ENCODE data around the gene POLR2M.

Gene POLR2M

DNA sequence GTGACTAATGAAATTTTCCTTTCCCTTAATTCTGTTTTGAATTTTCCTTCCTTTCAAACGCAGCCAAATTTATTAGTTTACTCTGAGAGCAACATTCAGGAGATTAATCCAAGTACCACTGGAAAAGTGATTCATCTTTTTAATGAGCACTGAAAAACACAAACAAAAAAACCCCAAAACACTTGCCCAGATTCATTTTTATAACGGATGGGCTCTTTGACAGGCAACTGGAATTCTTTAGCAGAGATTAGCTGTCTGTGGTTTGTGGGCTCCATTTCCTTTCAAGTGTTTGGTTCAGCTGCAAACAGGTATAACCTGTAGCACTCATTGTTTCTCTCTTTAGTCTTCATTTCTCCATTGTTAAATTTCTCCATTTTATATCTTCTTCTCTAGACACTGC is 3.1 kb upstream of the POLR2M start:
- in situ Hi-C loops (cut with MboI; ENCODE audit: low sequenced_read_pairs) = no loop called here
- peaks cover 12% of the 10 kb centered on the region for H3K4me1 ChIP-seq
- no peaks in the 10 kb centered on the region for H3K27me3 ChIP-seq (ENCODE audit: low read depth)
- H3K36me3 ChIP-seq (replicated peaks) = peaks cover 4% of the 10 kb centered on the region
- H3K9me3 ChIP-seq = no peaks in the 10 kb centered on the region
- no peak for DNase-seq (ENCODE audit: low spot score in 2 of 2)
- H3K4me3 ChIP-seq = no peak overlapping the region

DNA sequence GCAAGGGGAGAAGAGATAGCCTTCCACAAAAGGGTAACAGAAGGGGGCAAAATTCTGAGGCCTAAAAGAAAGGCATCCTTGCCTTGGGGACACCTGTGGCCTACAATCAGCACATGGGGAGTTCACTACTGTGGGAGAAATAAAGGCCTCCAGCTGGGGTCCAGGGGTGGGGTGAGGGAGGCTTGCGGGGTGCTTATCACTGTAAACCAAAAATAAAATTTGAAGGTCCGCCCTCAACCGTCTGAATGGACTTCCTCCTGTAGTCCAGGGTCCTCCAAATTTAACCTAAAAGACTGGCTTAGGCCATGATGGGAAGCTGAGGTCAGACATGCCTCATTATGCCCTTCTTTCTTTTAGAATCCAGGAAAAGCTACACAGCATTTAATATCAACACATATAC is 2.1 kb upstream of the POLR2M start:
- H3K9me3 ChIP-seq = no peaks in the 10 kb centered on the region
- peaks cover 13% of the 10 kb centered on the region for H3K4me1 ChIP-seq
- peaks cover 10% of the 10 kb centered on the region for H3K36me3 ChIP-seq (replicated peaks)
- H3K4me3 ChIP-seq = no peak overlapping the region
- no peak for DNase-seq (ENCODE audit: low spot score in 2 of 2)
- in situ Hi-C loops (cut with MboI; ENCODE audit: low sequenced_read_pairs) = no loop called here
- H3K27me3 ChIP-seq (ENCODE audit: low read depth) = no peaks in the 10 kb centered on the region

DNA sequence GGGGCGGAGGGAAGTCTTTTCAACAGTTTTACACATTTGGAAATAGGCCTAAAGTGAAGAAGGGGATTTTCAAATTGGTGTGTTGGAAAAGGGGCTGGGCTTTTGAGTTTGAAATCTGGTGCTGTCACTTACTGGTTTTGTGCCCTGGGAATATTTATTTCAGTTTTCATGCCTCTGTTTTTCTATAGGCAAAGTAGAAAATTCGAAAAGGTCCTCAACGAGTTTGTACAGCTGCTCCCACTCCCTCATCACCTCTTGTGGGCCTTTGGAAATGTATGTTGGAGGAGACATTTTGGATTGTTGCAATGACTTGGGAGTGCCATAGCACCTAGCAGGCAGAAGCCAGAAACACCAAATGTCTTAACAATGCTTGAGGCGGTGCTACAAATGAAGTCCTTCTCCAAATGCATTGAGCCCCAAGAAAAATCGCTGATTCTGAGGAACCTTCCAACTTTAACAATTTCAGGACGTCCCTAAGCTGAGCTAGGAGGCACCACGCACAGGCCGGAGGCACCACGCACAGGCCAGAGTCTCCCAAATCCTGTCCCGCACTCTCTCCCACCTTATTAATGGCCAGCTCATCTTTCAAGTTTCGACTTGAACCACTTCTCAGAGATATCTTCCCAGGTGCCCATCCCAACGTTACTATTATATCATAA is 639 bp upstream of the POLR2M start:
- DNase-seq (ENCODE audit: low spot score in 2 of 2) = no peak
- H3K27me3 ChIP-seq (ENCODE audit: low read depth) = no peaks in the 10 kb centered on the region
- in situ Hi-C loops (cut with MboI; ENCODE audit: low sequenced_read_pairs) = no loop called here
- H3K4me1 ChIP-seq = peaks cover 13% of the 10 kb centered on the region
- peaks cover 23% of the 10 kb centered on the region for H3K36me3 ChIP-seq (replicated peaks)
- H3K4me3 ChIP-seq = peak overlapping the region; percentile 94
- H3K9me3 ChIP-seq = no peaks in the 10 kb centered on the region

DNA sequence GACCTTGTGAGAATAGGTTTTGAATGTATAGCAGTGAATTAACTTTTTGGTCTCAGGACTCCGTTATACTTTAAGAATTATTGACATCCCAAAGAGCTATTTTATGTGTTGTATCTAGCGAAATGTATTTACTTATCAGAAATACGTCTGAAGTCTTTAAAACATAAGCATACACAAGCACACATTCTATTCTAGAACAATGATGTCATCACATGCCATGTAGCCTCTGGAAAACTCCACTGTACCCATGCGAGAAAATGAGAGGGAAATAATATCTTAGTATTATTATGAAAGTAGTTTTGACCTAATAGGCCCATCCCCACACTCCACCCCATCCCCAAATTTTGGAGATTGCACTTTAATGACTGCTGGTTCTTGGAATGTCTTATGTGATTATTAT is 1.5 kb downstream of the POLR2M start:
- in situ Hi-C loops (cut with MboI; ENCODE audit: low sequenced_read_pairs) = no loop called here
- Histone ChIP-seq H3K36me3 (replicated peaks) (peaks cover 42% of the 10 kb centered on the region), H3K9me3 (no peaks in the 10 kb centered on the region), H3K4me3 (peak overlapping the region; percentile 94), H3K27me3 (ENCODE audit: low read depth) (no peaks in the 10 kb centered on the region), H3K4me1 (peaks cover 13% of the 10 kb centered on the region)
- DNase-seq (ENCODE audit: low spot score in 2 of 2) = no peak

DNA sequence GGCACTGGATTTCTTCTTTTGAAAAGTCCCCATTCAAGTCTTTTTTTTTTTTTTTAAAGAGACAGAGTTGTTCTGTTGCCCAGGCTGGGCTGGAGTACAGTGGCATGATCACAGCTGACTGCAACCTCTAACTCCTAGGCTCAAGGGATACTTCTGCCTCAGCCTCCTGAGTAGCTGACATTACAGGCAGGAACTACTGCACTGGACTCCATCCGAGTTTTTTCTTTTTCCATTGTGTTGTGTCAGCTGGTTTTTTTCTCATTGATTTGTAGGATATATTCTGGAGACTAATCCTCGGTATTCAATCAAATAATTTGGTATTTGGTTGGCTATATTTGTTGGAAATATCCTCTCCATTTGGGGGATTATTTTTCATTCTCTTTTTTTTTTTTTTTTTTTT is 11.8 kb downstream of the POLR2M start:
- H3K36me3 ChIP-seq (replicated peaks) = peaks cover 22% of the 10 kb centered on the region
- no peaks in the 10 kb centered on the region for H3K4me1 ChIP-seq
- no peak overlapping the region for H3K4me3 ChIP-seq
- no peaks in the 10 kb centered on the region for H3K9me3 ChIP-seq
- H3K27me3 ChIP-seq (ENCODE audit: low read depth) = no peaks in the 10 kb centered on the region
- in situ Hi-C loops (cut with MboI; ENCODE audit: low sequenced_read_pairs) = no loop called here
- DNase-seq (ENCODE audit: low spot score in 2 of 2) = no peak

DNA sequence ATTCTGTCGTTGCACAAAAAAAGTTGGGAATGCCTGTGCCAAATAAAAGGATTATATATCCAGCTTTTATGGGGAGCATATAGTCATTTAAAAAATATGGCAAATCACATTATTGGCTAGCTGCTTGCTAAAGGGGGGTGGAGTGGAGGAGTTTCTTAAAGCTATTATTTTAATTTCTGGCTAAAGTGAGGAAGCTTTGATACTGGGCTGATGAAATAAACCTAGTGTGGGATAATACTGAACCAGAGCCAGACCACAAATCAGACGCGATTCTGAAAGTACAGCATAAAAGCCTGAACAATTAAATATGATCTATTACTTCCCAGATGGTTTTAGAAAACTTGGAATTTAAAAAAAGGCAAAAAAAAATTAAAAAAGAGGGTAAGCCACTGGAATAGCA is 14.4 kb downstream of the POLR2M start:
- H3K4me1 ChIP-seq = no peaks in the 10 kb centered on the region
- H3K27me3 ChIP-seq (ENCODE audit: low read depth) = no peaks in the 10 kb centered on the region
- H3K9me3 ChIP-seq = no peaks in the 10 kb centered on the region
- DNase-seq (ENCODE audit: low spot score in 2 of 2) = no peak
- in situ Hi-C loops (cut with MboI; ENCODE audit: low sequenced_read_pairs) = no loop called here
- no peak overlapping the region for H3K4me3 ChIP-seq
- peaks cover 11% of the 10 kb centered on the region for H3K36me3 ChIP-seq (replicated peaks)

DNA sequence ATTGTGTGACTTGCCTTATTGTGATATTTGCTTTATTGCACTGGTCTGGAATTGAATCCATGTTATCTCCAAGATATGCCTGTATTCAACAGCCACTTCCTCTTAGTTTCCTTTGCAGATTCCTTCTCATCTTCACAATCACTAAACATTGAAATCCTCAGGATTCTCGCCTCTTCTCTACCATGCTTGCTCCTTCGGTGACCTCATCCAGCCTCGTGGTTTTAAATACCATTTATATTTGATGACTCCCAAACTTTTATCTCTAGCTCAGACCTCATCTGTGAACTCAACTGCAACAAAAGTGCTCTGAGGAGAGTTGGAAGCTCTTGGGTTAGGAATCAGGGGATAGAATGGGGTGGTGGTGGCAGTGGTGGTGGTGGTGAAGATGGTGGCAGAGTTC is 19.9 kb downstream of the POLR2M start:
- no peaks in the 10 kb centered on the region for H3K4me1 ChIP-seq
- in situ Hi-C loops (cut with MboI; ENCODE audit: low sequenced_read_pairs) = no loop called here
- DNase-seq (ENCODE audit: low spot score in 2 of 2) = no peak
- no peaks in the 10 kb centered on the region for H3K9me3 ChIP-seq
- H3K4me3 ChIP-seq = no peak overlapping the region
- no peaks in the 10 kb centered on the region for H3K36me3 ChIP-seq (replicated peaks)
- no peaks in the 10 kb centered on the region for H3K27me3 ChIP-seq (ENCODE audit: low read depth)

DNA sequence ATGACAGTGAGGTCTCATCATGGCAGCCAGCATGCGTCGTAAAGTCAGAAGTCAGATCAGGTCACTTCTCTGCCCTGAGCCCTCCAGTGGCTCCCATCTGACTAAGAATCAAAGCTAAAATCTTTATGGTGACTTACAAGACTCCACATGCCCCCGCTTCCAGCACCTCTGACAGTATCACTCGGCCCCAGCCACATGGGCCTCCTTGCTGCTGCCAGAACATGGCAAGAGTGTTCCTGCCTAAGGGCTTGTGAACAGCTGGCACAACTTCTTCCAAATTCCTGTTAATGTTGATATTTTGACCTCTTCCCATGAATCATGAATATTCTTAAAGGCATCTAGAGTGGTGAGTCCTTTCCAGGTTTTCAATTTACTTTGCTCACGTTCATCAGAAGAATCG is 20.5 kb downstream of the POLR2M start:
- no peak for DNase-seq (ENCODE audit: low spot score in 2 of 2)
- in situ Hi-C loops (cut with MboI; ENCODE audit: low sequenced_read_pairs) = no loop called here
- Histone ChIP-seq H3K4me1 (no peaks in the 10 kb centered on the region), H3K27me3 (ENCODE audit: low read depth) (no peaks in the 10 kb centered on the region), H3K36me3 (replicated peaks) (no peaks in the 10 kb centered on the region), H3K4me3 (no peak overlapping the region), H3K9me3 (no peaks in the 10 kb centered on the region)

DNA sequence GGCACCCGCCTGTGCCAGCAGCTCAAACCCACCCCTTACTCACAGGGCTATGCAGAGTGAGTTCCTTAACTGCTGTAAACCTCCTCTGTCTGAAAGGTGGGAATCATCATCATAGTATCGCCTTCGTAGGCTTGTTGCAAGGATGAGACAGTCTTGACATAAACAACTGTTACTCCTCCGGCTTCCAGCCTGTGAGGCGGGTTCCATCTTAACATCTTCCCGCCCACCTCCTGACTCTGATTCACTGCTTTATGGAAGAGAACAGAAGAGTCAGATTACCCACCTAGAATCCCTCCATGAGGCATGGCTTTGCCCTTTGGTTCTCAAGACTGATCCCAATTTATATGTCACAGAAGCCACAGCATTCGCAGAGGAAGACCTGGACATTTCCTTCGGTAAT is 21.9 kb downstream of the POLR2M start:
- DNase-seq (ENCODE audit: low spot score in 2 of 2) = no peak
- no peak overlapping the region for H3K4me3 ChIP-seq
- no peaks in the 10 kb centered on the region for H3K36me3 ChIP-seq (replicated peaks)
- in situ Hi-C loops (cut with MboI; ENCODE audit: low sequenced_read_pairs) = no loop called here
- no peaks in the 10 kb centered on the region for H3K4me1 ChIP-seq
- no peaks in the 10 kb centered on the region for H3K27me3 ChIP-seq (ENCODE audit: low read depth)
- H3K9me3 ChIP-seq = no peaks in the 10 kb centered on the region

DNA sequence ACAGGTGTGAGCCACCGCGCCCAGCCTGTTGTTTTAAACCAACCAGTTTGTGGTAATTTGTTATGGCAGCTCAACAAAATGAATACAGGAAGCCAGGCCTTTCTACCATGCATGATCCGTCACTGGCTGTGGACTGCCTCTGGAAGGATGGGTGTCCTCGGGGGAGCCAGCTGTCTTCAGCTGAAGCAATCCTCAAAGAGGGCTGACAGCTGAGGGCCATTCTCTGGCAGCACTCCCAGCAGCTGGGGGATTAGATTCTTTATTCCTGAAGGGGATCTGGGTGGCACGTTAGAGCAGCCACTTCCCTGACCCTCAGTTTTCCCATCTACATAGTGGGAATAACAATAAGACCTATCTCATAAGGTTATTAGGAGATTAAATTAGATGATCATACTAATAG is 24.4 kb downstream of the POLR2M start:
- Histone ChIP-seq H3K27me3 (ENCODE audit: low read depth) (no peaks in the 10 kb centered on the region), H3K4me1 (no peaks in the 10 kb centered on the region), H3K4me3 (no peak overlapping the region), H3K36me3 (replicated peaks) (no peaks in the 10 kb centered on the region), H3K9me3 (no peaks in the 10 kb centered on the region)
- DNase-seq (ENCODE audit: low spot score in 2 of 2) = no peak
- in situ Hi-C loops (cut with MboI; ENCODE audit: low sequenced_read_pairs) = loop anchor here (10.0 kb wide), 1 partner anchor 166 kb away; no protein-coding TSS in a partner anchor

DNA sequence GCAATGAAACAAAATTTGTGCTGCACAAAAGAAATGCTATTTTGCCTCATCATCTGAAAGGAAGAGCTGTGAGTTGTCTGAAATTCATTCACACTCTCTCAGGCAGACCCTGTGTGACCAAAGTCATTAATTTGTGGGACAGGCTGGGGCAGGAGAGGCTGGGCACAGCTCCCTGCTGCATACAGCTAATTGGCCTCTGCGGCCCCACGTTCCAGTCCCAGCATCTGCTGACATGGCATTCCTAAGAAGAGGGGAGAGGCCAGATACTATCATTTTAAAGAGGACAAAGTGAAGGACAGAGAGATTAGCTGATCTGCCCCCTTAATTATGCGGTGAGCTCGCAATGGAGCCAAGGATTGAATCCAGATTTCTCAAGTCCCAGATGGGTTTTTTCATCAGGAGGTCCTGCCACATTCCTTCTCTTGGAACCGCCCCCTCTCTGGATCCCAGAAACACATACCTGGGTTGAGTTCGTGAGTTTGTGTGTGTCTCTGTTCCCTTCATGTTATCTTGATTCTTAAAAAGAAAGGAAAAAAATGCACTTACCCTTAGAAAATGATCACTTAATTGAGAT is 25.1 kb downstream of the POLR2M start:
- H3K9me3 ChIP-seq = no peaks in the 10 kb centered on the region
- H3K4me1 ChIP-seq = no peaks in the 10 kb centered on the region
- H3K27me3 ChIP-seq (ENCODE audit: low read depth) = no peaks in the 10 kb centered on the region
- no peak overlapping the region for H3K4me3 ChIP-seq
- no peak for DNase-seq (ENCODE audit: low spot score in 2 of 2)
- no peaks in the 10 kb centered on the region for H3K36me3 ChIP-seq (replicated peaks)
- in situ Hi-C loops (cut with MboI; ENCODE audit: low sequenced_read_pairs) = loop anchor here (10.0 kb wide), 1 partner anchor 167 kb away; no protein-coding TSS in a partner anchor

DNA sequence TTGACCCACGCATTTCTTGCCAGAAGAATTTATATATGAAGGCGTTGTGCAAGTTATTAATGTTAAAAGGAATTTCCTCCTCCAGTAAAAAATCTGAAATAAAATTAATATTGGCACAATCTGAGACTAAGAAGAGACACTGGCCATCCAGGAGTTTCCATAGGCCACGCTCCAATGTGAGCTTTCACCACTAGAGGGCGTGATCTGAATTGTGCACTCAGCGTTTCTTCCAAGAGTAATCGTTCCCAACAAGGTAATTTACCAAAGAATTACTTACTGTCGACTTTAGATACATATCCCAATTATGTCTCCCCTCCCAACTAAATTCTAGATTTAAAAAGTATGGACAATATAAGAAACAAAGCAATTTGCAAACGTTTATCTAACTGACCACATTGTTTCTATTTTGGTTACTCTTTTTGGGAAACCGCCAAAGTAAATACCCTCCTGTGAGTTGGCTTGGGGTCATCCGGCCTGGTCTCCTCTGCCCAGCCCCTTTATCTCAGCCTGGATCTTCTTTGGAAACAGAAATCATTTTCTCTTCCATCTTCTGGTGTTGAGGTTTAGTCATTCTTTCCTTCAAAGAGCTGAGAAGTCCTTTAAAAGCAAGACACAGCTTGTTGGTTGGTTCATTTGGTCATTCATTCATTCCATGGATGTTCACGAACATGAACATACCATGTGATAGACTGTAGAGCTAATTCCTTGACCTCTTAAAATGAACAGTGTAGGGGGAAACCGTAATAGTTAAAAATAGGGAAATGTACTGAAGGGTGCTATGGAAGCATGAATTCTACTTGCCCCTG is 26.2 kb downstream of the POLR2M start:
- H3K9me3 ChIP-seq = no peaks in the 10 kb centered on the region
- H3K27me3 ChIP-seq (ENCODE audit: low read depth) = no peaks in the 10 kb centered on the region
- DNase-seq (ENCODE audit: low spot score in 2 of 2) = peak; percentile 31 to 79
- no peaks in the 10 kb centered on the region for H3K4me1 ChIP-seq
- H3K36me3 ChIP-seq (replicated peaks) = no peaks in the 10 kb centered on the region
- in situ Hi-C loops (cut with MboI; ENCODE audit: low sequenced_read_pairs) = loop anchor here (10.0 kb wide), 1 partner anchor 168 kb away; no protein-coding TSS in a partner anchor
- H3K4me3 ChIP-seq = no peak overlapping the region

DNA sequence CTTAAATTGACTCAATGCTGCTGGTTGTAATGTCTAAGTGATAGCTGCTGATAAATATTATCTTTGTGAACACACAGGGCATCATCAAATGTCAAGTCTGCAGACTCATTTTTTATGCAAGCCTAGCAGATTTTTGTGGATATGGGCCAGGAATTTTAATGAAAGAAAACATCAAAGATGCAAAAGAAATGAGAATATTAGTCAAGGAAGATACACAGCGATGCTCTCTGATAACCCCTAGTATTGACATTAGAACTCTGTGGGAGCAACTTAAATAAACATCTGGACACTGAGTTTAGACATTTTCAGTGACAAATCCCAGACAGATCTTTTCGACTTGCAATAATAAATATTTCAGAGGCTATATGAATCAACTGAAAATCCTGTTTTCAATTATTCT is 28.3 kb downstream of the POLR2M start:
- no peak for DNase-seq (ENCODE audit: low spot score in 2 of 2)
- Histone ChIP-seq H3K27me3 (ENCODE audit: low read depth) (no peaks in the 10 kb centered on the region), H3K4me3 (no peak overlapping the region), H3K4me1 (no peaks in the 10 kb centered on the region), H3K36me3 (replicated peaks) (no peaks in the 10 kb centered on the region), H3K9me3 (no peaks in the 10 kb centered on the region)
- in situ Hi-C loops (cut with MboI; ENCODE audit: low sequenced_read_pairs) = loop anchor here (10.0 kb wide), 1 partner anchor 170 kb away; no protein-coding TSS in a partner anchor

DNA sequence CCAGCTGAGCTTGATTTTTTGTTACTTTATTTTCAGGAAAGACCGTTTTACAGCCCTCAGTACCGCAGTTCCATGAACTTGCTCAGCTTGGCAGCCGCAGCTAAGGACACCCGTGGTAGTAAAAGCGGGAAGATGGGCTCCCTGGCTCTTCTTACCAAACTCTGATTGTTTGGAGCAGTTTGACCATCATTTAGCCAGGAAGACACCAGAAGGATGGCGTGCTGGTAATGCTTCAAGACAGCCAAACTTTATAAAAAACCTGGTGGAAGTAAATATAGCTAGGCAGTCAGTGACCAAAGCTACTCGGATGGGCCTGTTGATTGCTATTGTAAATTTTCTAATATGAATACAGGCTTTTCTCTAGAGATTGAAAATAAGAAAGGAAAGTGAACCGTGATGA is 28.9 kb downstream of the POLR2M start:
- H3K4me1 ChIP-seq = no peaks in the 10 kb centered on the region
- no peak for DNase-seq (ENCODE audit: low spot score in 2 of 2)
- no peak overlapping the region for H3K4me3 ChIP-seq
- H3K27me3 ChIP-seq (ENCODE audit: low read depth) = no peaks in the 10 kb centered on the region
- no peaks in the 10 kb centered on the region for H3K9me3 ChIP-seq
- in situ Hi-C loops (cut with MboI; ENCODE audit: low sequenced_read_pairs) = loop anchor here (10.0 kb wide), 1 partner anchor 171 kb away; no protein-coding TSS in a partner anchor
- H3K36me3 ChIP-seq (replicated peaks) = no peaks in the 10 kb centered on the region

All from HAP-1 (cell line).